ENCODE results near the gene APLNR.

Gene APLNR

GRCh38 chr11:57223601-57224000 is 13.4 kb downstream of the APLNR start:
- in situ Hi-C loops (cut with MboI; ENCODE audit: low sequenced_read_pairs): no loop called here

- in situ Hi-C loops (cut with MboI; ENCODE audit: low sequenced_read_pairs): no loop called here
Observed at GRCh38 chr11:57222239-57222638, 14.8 kb downstream of the APLNR start.

GRCh38 chr11:57219021-57219627 is 17.9 kb downstream of the APLNR start:
- in situ Hi-C loops (cut with MboI; ENCODE audit: low sequenced_read_pairs): no loop called here

GRCh38 chr11:57217053-57217452 is 20.0 kb downstream of the APLNR start:
- in situ Hi-C loops (cut with MboI; ENCODE audit: low sequenced_read_pairs): no loop called here

- in situ Hi-C loops (cut with MboI; ENCODE audit: low sequenced_read_pairs): no loop called here
Observed at GRCh38 chr11:57216463-57216862, 20.6 kb downstream of the APLNR start.

- in situ Hi-C loops (cut with MboI; ENCODE audit: low sequenced_read_pairs): no loop called here
Observed at GRCh38 chr11:57214494-57214893, 22.6 kb downstream of the APLNR start.

GRCh38 chr11:57214098-57214417 is 23.0 kb downstream of the APLNR start:
- in situ Hi-C loops (cut with MboI; ENCODE audit: low sequenced_read_pairs): no loop called here

- in situ Hi-C loops (cut with MboI; ENCODE audit: low sequenced_read_pairs): no loop called here
Observed at GRCh38 chr11:57213342-57214097, 23.5 kb downstream of the APLNR start.

GRCh38 chr11:57210781-57211180 is 26.3 kb downstream of the APLNR start:
- in situ Hi-C loops (cut with MboI; ENCODE audit: low sequenced_read_pairs): no loop called here

- in situ Hi-C loops (cut with MboI; ENCODE audit: low sequenced_read_pairs): no loop called here
Observed at GRCh38 chr11:57207168-57207567, 29.9 kb downstream of the APLNR start.

GRCh38 chr11:57205041-57205641 is 31.9 kb downstream of the APLNR start:
- in situ Hi-C loops (cut with MboI; ENCODE audit: low sequenced_read_pairs): no loop called here

- in situ Hi-C loops (cut with MboI; ENCODE audit: low sequenced_read_pairs): no loop called here
Observed at GRCh38 chr11:57203882-57204480, 33.1 kb downstream of the APLNR start.

GRCh38 chr11:57203359-57203758 is 33.7 kb downstream of the APLNR start:
- in situ Hi-C loops (cut with MboI; ENCODE audit: low sequenced_read_pairs): no loop called here

- in situ Hi-C loops (cut with MboI; ENCODE audit: low sequenced_read_pairs): no loop called here
Observed at GRCh38 chr11:57202281-57202680, 34.8 kb downstream of the APLNR start.

GRCh38 chr11:57200917-57201316 is 36.1 kb downstream of the APLNR start:
- in situ Hi-C loops (cut with MboI; ENCODE audit: low sequenced_read_pairs): no loop called here

GRCh38 chr11:57199330-57199729 is 37.7 kb downstream of the APLNR start:
- in situ Hi-C loops (cut with MboI; ENCODE audit: low sequenced_read_pairs): no loop called here

GRCh38 chr11:57197762-57198161 is 39.3 kb downstream of the APLNR start:
- in situ Hi-C loops (cut with MboI; ENCODE audit: low sequenced_read_pairs): no loop called here

- in situ Hi-C loops (cut with MboI; ENCODE audit: low sequenced_read_pairs): no loop called here
Observed at GRCh38 chr11:57196596-57196995, 40.5 kb downstream of the APLNR start.

GRCh38 chr11:57192316-57192715 is 44.7 kb downstream of the APLNR start:
- in situ Hi-C loops (cut with MboI; ENCODE audit: low sequenced_read_pairs): no loop called here

GRCh38 chr11:57191311-57192219 is 45.5 kb downstream of the APLNR start:
- in situ Hi-C loops (cut with MboI; ENCODE audit: low sequenced_read_pairs): no loop called here

GRCh38 chr11:57190548-57190947 is 46.5 kb downstream of the APLNR start:
- in situ Hi-C loops (cut with MboI; ENCODE audit: low sequenced_read_pairs): no loop called here
